IMR-90 (cell line): ENCODE results near the gene ADSS1.

ENCODE experiments used
- CEBPB ChIP-seq: IDR thresholded peaks from 2 replicates; pipeline ENCODE4 v1.6.1; 2012; ENCODE audit warnings: low read depth, low read length, improper control_type of control experiment
- CTCF ChIP-seq: conservative IDR thresholded peaks from 2 replicates; pipeline ENCODE4 v1.5.1; 2012; ENCODE audit warnings: mild to moderate bottlenecking, low read depth, low read length, improper control_type of control experiment
- FOS ChIP-seq: fragments of 150-350 bp; IDR thresholded peaks from 2 replicates; pipeline ENCODE4 v1.6.1; 2016; ENCODE audit warnings: low read depth, low read length
- MAFK ChIP-seq: IDR thresholded peaks from 2 replicates; pipeline ENCODE4 v1.6.1; 2012; ENCODE audit warnings: low read depth, low read length, improper control_type of control experiment
- MAZ ChIP-seq: IDR thresholded peaks from 2 replicates; pipeline ENCODE4 v1.6.1; 2012; ENCODE audit warnings: low read depth, mild to moderate bottlenecking, low read length, improper control_type of control experiment, moderate library complexity, borderline replicate concordance
- MXI1 ChIP-seq: IDR thresholded peaks from 2 replicates; pipeline ENCODE4 v1.6.1; 2012; ENCODE audit warnings: low read depth, mild to moderate bottlenecking, low read length, moderate library complexity, borderline replicate concordance
- POLR2A ChIP-seq: IDR thresholded peaks from 2 replicates; pipeline ENCODE4 v1.6.1; 2012; ENCODE audit warnings: mild to moderate bottlenecking, low read depth, low read length
- RAD21 ChIP-seq: IDR thresholded peaks from 2 replicates; pipeline ENCODE4 v1.6.1; 2012; ENCODE audit warnings: low read length, improper control_type of control experiment
- RCOR1 ChIP-seq: IDR thresholded peaks from 2 replicates; pipeline ENCODE4 v1.6.1; 2012; ENCODE audit warnings: mild to moderate bottlenecking, low read length, improper control_type of control experiment; ENCODE audit not compliant: insufficient replicate concordance
- USF2 ChIP-seq: fragments of 150-350 bp; IDR thresholded peaks from 2 replicates; pipeline ENCODE4 v1.6.1; 2017; ENCODE audit warnings: mild to moderate bottlenecking, antibody characterized with exemption, low read length, low read depth

GRCh38 chr14:104675447-104675846 is 48.6 kb upstream of the ADSS1 start:
- no peak for TF ChIP-seq MAFK
- TF ChIP-seq CTCF = no peak
- no peak for TF ChIP-seq CEBPB
- TF ChIP-seq MXI1 = no peak
- TF ChIP-seq POLR2A = no peak
- no peak for TF ChIP-seq RCOR1
- TF ChIP-seq USF2 = no peak
- TF ChIP-seq RAD21 = no peak
- TF ChIP-seq FOS = no peak
- TF ChIP-seq MAZ = no peak
